Tibial nerve (tissue), 4 donors: ENCODE results near the gene SPTLC2. TPM values are rescaled to one million over a fixed set of nuclear protein-coding genes. Genes with fewer than 3 reads are reported as not detected.

Experiments used
- DNase-seq, 2 donors: peaks; one replicate each; pipeline ENCODE4 v3.0.0-alpha.2; 2019; ENCODE audit warnings: low spot score in 2 of 2
- H3K27ac ChIP-seq, 4 donors: fragments of 200-600 bp; sonication (generic) in 3 of 4; one replicate each; pipeline ENCODE4 v1.5.1; 2017 to 2019; ENCODE audit warnings: mild to moderate bottlenecking in 1 of 4
- H3K27me3 ChIP-seq, 2 donors: fragments of 200-600 bp; sonication (generic) in 1 of 2; one replicate each; pipeline versions ENCODE4 v1.5.1 to v1.6.0; 2017 to 2019
- H3K36me3 ChIP-seq, 3 donors: fragments of 200-600 bp; sonication (generic); one replicate each; pipeline ENCODE4 v1.5.1; 2018 to 2019
- H3K4me1 ChIP-seq, 4 donors: fragments of 200-600 bp; sonication (generic) in 3 of 4; one replicate each; pipeline ENCODE4 v1.5.1; 2017 to 2019
- H3K4me3 ChIP-seq, 4 donors: fragments of 200-600 bp; sonication (generic) in 3 of 4; one replicate each; pipeline ENCODE4 v1.5.1; 2017 to 2019; ENCODE audit warnings: mild to moderate bottlenecking in 1 of 4, moderate library complexity in 1 of 4
- H3K9me3 ChIP-seq, 4 donors: fragments of 200-600 bp; sonication (generic) in 3 of 4; one replicate each; pipeline ENCODE4 v1.5.1; 2017 to 2019
- EP300 ChIP-seq, 2 donors: sonication (generic); formaldehyde crosslinking; IDR thresholded peaks; one replicate each; pipeline ENCODE4 v1.6.1; 2017; ENCODE audit warnings: antibody characterized with exemption in 2 of 2, mild to moderate bottlenecking in 1 of 2
- POLR2A ChIP-seq, 2 donors: fragments of 450-650 bp; IDR thresholded peaks; one replicate each; pipeline ENCODE4 v1.6.1; 2017; ENCODE audit warnings: antibody characterized with exemption in 2 of 2, mild to moderate bottlenecking in 2 of 2, moderate library complexity in 2 of 2
- WGBS, 2 donors: methylation state at CpG; one replicate each; pipeline ENCODE4 v1.1.5; 2018; 5-methylcytosine and 5-hydroxymethylcytosine counted together
- total RNA-seq, 4 donors: library from RNA; depleted of rRNA; stranded (reverse); fragments of >200 nt; gene quantifications; one replicate each; pipeline ENCODE4 v1.1.0, GENCODE V29; 2016
- TF ChIP-seq, protein P1 (sequence below), 5 experiments: fragments of 200-600 bp in 3 of 5; fragments of 450-650 bp in 2 of 5; sonication (generic) in 3 of 5; IDR thresholded peaks; one replicate each; pipeline ENCODE4 v1.5.1; 2016 to 2019; ENCODE audit warnings: antibody characterized with exemption in 5 of 5, mild to moderate bottlenecking in 3 of 5, moderate library complexity in 2 of 5

SPTLC2 gene
- total RNA-seq, 4 donors from 2014 or later: 25.5 to 45.2 (median 29.7) TPM

DNA sequence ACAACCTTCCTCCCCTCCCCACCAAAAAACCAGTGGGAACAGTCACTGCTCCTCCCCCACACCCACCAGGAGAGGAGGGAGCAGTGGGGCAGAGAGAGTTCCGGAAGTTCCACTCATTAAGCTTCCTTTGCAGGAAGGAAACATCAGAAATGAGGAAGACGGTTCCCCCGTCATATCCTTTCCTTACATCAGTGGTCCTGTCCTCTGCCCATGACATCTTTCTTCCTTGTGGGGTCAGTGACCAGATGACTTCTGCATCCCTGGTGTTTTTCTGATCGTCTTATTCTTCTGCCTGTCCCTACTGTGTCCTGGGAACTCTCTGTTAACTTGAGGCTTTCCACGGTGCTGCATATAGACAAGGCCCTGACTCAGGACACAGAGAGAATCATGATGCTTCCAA is 40.8 kb upstream of the SPTLC2 start:
- Histone ChIP-seq H3K4me1 (no peaks in the 10 kb centered on the region), H3K27me3 (no peaks in the 10 kb centered on the region), H3K36me3 (no peaks in the 10 kb centered on the region), H3K4me3 (no peak overlapping the region), H3K27ac (peak overlapping the region in 1 of 4 donors; percentile 60), H3K9me3 (no peaks in the 10 kb centered on the region)
- TF ChIP-seq, protein P1, sequence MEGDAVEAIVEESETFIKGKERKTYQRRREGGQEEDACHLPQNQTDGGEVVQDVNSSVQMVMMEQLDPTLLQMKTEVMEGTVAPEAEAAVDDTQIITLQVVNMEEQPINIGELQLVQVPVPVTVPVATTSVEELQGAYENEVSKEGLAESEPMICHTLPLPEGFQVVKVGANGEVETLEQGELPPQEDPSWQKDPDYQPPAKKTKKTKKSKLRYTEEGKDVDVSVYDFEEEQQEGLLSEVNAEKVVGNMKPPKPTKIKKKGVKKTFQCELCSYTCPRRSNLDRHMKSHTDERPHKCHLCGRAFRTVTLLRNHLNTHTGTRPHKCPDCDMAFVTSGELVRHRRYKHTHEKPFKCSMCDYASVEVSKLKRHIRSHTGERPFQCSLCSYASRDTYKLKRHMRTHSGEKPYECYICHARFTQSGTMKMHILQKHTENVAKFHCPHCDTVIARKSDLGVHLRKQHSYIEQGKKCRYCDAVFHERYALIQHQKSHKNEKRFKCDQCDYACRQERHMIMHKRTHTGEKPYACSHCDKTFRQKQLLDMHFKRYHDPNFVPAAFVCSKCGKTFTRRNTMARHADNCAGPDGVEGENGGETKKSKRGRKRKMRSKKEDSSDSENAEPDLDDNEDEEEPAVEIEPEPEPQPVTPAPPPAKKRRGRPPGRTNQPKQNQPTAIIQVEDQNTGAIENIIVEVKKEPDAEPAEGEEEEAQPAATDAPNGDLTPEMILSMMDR (IDR thresholded peaks at IDR 0.05): no peak
- TF ChIP-seq EP300 (IDR thresholded peaks at IDR 0.05): peak; percentile 76 to 83
- DNase-seq: no peak
- WGBS, 2 donors: 60 to 62% methylated on average over 5 of the region's 5 CpGs

DNA sequence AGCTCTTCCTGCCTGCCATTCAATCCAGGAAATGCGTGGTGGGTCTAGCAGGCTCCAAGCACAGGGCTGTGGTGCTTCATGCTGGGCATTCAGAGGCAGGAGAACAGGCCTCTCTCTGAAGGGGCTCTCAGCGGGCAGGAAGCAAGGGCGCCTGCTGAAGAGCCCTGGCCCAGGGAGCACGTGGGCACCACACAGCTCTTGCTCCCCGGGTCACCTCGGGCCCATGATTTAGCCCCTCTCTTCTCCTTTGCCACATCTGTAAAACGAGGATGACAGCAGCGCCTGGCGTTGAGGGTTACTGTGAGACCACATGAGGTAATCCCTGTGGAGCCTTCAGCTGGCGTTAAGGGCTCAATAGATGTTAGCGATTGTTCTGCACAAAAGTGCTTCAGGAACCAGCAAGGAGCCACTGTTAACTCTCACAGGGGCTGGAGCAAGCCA is 37.6 kb upstream of the SPTLC2 start:
- 53 to 65% methylated on average over 8 to 11 of the region's 11 CpGs for WGBS, 2 donors
- no peaks in the 10 kb centered on the region for H3K4me1 ChIP-seq
- peak overlapping the region in 1 of 4 donors; percentile 1 for H3K27ac ChIP-seq
- TF ChIP-seq POLR2A (IDR thresholded peaks at IDR 0.05) (no peak), EP300 (IDR thresholded peaks at IDR 0.05) (no peak)
- TF ChIP-seq, protein P1 (IDR thresholded peaks at IDR 0.05): no peak
- DNase-seq: no peak
- H3K27me3 ChIP-seq: no peaks in the 10 kb centered on the region
- no peaks in the 10 kb centered on the region for H3K9me3 ChIP-seq
- no peak overlapping the region for H3K4me3 ChIP-seq
- no peaks in the 10 kb centered on the region for H3K36me3 ChIP-seq

DNA sequence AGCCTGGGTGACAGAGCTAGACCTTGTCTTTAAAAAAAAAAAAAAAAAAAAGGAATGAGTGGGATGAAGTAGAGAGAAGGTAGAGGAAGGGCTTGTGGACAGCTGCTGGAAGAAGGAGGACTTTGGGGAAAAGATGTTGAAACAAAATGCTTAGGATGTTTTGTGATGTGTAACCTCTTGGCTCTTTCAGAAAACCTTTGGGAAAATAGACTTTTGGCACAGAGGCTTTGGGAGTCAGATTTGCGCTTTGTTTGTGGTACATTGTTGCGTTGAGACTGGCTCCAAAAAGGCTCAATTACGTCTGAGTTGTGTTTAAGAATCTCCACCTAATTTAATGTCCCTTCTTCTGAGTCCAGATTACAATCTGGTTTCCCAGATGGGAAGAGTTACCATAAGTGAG is 32.9 kb upstream of the SPTLC2 start:
- no peak for TF ChIP-seq EP300 (IDR thresholded peaks at IDR 0.05)
- no peak for TF ChIP-seq POLR2A (IDR thresholded peaks at IDR 0.05)
- TF ChIP-seq, protein P1 (IDR thresholded peaks at IDR 0.05): no peak
- no peak overlapping the region for H3K27ac ChIP-seq
- DNase-seq: no peak
- no peak overlapping the region for H3K4me3 ChIP-seq
- no peaks in the 10 kb centered on the region for H3K4me1 ChIP-seq
- WGBS, 2 donors: 77 to 79% methylated on average over 3 of the region's 3 CpGs
- no peaks in the 10 kb centered on the region for H3K27me3 ChIP-seq
- no peaks in the 10 kb centered on the region for H3K9me3 ChIP-seq
- H3K36me3 ChIP-seq: no peaks in the 10 kb centered on the region

DNA sequence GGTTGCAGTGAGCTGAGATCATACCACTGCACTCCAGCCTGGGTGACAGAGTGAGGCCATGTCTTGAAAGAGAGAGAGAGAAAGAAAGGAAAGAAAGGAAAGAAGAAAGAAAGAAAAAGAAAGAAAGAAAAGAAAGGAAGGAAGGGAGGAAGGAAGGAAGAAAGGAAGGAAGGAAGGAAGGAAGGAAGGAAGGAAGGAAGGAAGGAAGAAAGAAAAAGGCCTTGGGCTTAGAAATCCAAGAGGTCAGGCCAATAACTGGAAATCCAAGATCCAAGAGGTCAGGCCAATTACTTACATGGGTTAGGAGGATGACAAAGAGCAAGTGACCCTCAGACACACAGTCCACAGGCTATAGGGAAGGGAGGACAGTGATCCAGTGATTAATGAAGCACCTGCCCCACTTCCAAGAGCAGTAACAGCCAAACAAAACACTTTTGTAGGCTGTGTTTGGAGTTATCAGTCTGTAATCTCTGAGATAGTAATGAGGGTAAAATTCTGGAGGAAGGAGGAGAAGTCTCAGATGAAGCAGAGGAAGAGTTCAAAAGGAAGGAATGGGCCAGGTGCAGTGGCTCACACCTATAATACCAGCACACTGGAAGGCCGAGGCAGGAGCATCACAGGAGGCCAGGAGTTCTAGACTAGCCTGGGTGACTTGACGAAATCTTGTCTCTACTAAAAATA is 32.2 kb upstream of the SPTLC2 start:
- TF ChIP-seq POLR2A (IDR thresholded peaks at IDR 0.05) (no peak), EP300 (IDR thresholded peaks at IDR 0.05) (no peak)
- TF ChIP-seq, protein P1 (IDR thresholded peaks at IDR 0.05): no peak
- DNase-seq: no peak
- Histone ChIP-seq H3K9me3 (no peaks in the 10 kb centered on the region), H3K27ac (no peak overlapping the region), H3K4me1 (no peaks in the 10 kb centered on the region), H3K4me3 (no peak overlapping the region), H3K27me3 (no peaks in the 10 kb centered on the region), H3K36me3 (no peaks in the 10 kb centered on the region)
- WGBS, 2 donors: 39 to 41% methylated on average over 2 of the region's 2 CpGs

DNA sequence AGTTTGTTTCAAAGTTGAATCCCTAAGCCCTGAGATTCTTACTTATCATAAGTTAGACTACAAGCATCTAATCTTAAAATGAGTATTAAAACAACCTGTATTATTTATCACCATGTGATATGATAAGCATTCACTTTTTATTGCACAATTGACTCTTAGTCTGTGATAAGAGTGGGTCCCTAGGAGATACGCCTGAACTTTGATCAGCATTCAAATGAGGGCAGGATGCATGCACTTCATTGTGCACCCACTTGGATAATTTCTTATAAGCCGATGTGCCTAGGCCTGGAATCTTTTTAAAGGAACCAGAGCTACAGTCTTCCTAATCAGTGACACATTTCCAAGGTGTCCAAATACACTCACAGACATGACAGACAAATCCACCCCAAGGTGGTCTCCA is 31.4 kb upstream of the SPTLC2 start:
- no peak overlapping the region for H3K4me3 ChIP-seq
- WGBS, 2 donors: 81 to 89% methylated on average over 2 of the region's 2 CpGs
- H3K9me3 ChIP-seq: no peaks in the 10 kb centered on the region
- TF ChIP-seq EP300 (IDR thresholded peaks at IDR 0.05) (no peak), POLR2A (IDR thresholded peaks at IDR 0.05) (no peak)
- TF ChIP-seq, protein P1 (IDR thresholded peaks at IDR 0.05): no peak
- H3K27ac ChIP-seq: no peak overlapping the region
- H3K36me3 ChIP-seq: no peaks in the 10 kb centered on the region
- H3K27me3 ChIP-seq: no peaks in the 10 kb centered on the region
- no peaks in the 10 kb centered on the region for H3K4me1 ChIP-seq
- no peak for DNase-seq
